DND-41 (cell line): ENCODE data around the gene SMDT1.

Experiments used
- CTCF ChIP-seq: IDR thresholded peaks from 2 replicates; pipeline ENCODE4 v1.5.1; 2012; ENCODE audit warnings: borderline replicate concordance, low read length, moderate library complexity, mild to moderate bottlenecking; ENCODE audit not compliant: poor library complexity, severe bottlenecking; ENCODE audit errors: extremely low read depth
- EZH2 ChIP-seq: IDR thresholded peaks from 3 replicates; pipeline ENCODE4 v1.6.1; 2012; ENCODE audit warnings: borderline replicate concordance, low read depth, mild to moderate bottlenecking, moderate library complexity, low read length, inconsistent platforms; ENCODE audit not compliant: severe bottlenecking

- TF ChIP-seq CTCF (no peak), EZH2 (no peak)
These were observed 46.0 kb upstream of the SMDT1 start for GRCh38 chr22:42033263-42034181.
